Nephron progenitor cell (in vitro differentiated cells): ENCODE measurements around the gene ZNF74.

Experiments
- DNase-seq: peaks from one replicate; pipeline ENCODE4 v3.0.0; 2021
- H3K27ac Mint-ChIP-seq: 2 replicates; pipeline ENCODE4 v1.8.0; 2021; ENCODE audit warnings: mild to moderate bottlenecking, moderate library complexity, mixed read lengths
- H3K27me3 Mint-ChIP-seq: 2 replicates; pipeline ENCODE4 v1.8.0; 2021; ENCODE audit warnings: mild to moderate bottlenecking, low read depth, mixed read lengths; ENCODE audit not compliant: poor library complexity
- H3K36me3 Mint-ChIP-seq: 2 replicates; pipeline ENCODE4 v1.8.0; 2021; ENCODE audit warnings: low read depth, mixed read lengths
- H3K4me1 Mint-ChIP-seq: 2 replicates; pipeline ENCODE4 v1.8.0; 2021; ENCODE audit warnings: mixed read lengths
- H3K4me3 Mint-ChIP-seq: 2 replicates; pipeline ENCODE4 v1.8.0; 2021; ENCODE audit warnings: mild to moderate bottlenecking, moderate library complexity, mixed read lengths
- H3K9me3 Mint-ChIP-seq: 2 replicates; pipeline ENCODE4 v1.8.0; 2021; ENCODE audit warnings: mild to moderate bottlenecking, moderate library complexity, mixed read lengths
- CTCF ChIP-seq: fragments of 200-600 bp; sonication (generic); IDR thresholded peaks from 2 replicates; pipeline ENCODE4 v1.5.0; 2021; ENCODE audit warnings: antibody characterized with exemption

ZNF74 gene

GRCh38 chr22:20439928-20440575 is 46.1 kb downstream of the ZNF74 start:
- TF ChIP-seq CTCF: no peak
- Mint-ChIP-seq H3K36me3 (peaks cover 19% of the 10 kb centered on the region), H3K4me1 (peaks cover 27% of the 10 kb centered on the region), H3K4me3 (no peak overlapping the region), H3K9me3 (no peaks in the 10 kb centered on the region), H3K27ac (no peak overlapping the region), H3K27me3 (peaks cover 44% of the 10 kb centered on the region)
- no peak for DNase-seq

- peaks cover 18% of the 10 kb centered on the region for H3K4me1 Mint-ChIP-seq
- no peak for TF ChIP-seq CTCF
- peaks cover 21% of the 10 kb centered on the region for H3K36me3 Mint-ChIP-seq
- peaks cover 35% of the 10 kb centered on the region for H3K27me3 Mint-ChIP-seq
- no peak overlapping the region for H3K27ac Mint-ChIP-seq
- no peak overlapping the region for H3K4me3 Mint-ChIP-seq
- no peaks in the 10 kb centered on the region for H3K9me3 Mint-ChIP-seq
- DNase-seq: no peak
Measured at GRCh38 chr22:20440637-20441591, 47.0 kb downstream of the ZNF74 start.

DNA sequence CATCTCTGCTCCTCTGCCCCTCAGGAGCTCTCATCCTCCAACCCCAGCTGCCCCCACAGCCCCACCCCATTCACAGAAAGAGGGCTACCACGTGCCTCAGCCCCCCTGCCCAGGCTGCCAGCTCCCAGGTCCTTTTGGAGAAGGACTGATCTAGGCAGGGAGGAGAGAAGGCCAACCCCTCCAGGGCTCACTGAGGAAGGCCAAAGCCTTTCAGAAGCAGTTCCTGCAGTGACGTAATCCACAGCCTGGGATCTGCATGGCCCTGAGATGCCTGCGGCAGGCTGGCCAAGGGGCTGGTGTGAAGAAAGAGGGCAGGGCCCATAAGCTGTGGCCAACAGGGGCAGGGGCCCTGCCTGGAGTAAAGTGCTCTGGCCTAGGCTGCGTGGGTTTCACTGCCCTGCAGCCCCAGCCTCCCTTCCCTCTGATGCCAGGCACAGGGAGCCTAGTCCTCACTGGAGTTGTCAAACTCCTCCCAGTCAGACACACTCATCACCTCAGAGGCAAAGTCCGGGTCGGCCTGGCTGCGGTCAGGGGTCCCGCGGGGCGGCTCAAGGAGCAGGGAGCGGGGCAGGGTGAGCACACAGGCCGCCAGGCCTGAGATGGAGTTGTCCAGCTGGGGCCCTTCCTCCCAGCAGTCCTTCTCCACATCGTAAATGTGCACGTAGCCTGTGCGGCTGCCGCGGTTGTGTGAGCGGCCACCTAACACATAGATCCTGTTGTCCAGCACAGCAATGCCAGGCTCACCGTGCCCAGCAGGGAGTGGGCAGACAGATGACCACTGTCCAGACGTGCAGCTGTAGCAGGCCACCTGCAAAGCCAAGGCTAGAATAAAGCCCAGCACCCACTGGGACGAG is 47.9 kb downstream of the ZNF74 start:
- Mint-ChIP-seq H3K27me3 (peaks cover 30% of the 10 kb centered on the region), H3K27ac (no peak overlapping the region), H3K36me3 (peaks cover 30% of the 10 kb centered on the region), H3K9me3 (no peaks in the 10 kb centered on the region), H3K4me1 (peaks cover 16% of the 10 kb centered on the region), H3K4me3 (no peak overlapping the region)
- no peak for TF ChIP-seq CTCF
- DNase-seq: no peak

DNA sequence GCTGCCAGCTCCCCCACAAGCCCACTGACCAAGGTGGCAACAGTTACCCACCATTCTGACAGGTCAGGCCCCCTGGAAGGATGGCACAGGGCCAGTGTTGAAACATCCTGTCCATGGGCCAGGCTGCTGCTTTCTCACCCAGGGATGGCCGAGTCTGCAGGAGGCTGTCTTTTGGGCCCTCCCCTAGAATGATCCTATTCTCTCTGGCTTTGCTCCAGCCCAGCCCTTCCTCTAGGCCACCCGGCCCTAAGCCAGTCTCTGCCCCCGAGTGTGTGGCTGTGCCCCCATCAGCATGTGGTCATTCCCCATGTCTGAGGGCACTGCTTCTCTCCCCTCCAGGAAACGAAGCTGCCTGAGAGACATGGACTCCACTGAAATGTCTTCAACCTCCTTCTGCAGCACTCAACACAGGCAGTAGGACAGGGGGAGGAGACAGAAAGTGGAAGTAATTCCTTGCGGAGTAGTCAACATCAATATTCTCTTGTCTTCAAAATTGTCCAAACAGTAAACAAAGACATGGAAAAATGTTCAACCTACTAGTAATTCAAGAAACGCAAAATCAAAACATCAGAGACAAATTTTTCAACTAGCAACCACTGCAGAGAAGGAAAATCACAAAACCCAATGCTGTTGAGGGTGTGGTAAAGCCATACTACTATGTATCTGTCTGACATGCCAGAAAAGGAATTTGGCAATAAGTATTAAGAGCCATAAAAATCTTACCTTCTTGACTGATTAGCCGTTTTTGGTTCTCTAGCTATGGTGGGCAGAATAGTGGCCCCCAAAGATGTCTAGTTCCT is 48.7 kb downstream of the ZNF74 start:
- peaks cover 12% of the 10 kb centered on the region for H3K4me1 Mint-ChIP-seq
- H3K27ac Mint-ChIP-seq: no peak overlapping the region
- no peaks in the 10 kb centered on the region for H3K9me3 Mint-ChIP-seq
- H3K4me3 Mint-ChIP-seq: no peak overlapping the region
- DNase-seq: no peak
- no peak for TF ChIP-seq CTCF
- peaks cover 33% of the 10 kb centered on the region for H3K36me3 Mint-ChIP-seq
- peaks cover 25% of the 10 kb centered on the region for H3K27me3 Mint-ChIP-seq

- DNase-seq: no peak
Measured at GRCh38 chr22:20444325-20444724, 50.4 kb downstream of the ZNF74 start.

More at GRCh38 chr22:20444325-20444724, 50.4 kb downstream of the ZNF74 start:
- peaks cover 3% of the 10 kb centered on the region for H3K4me1 Mint-ChIP-seq
- H3K9me3 Mint-ChIP-seq: no peaks in the 10 kb centered on the region
- no peak overlapping the region for H3K27ac Mint-ChIP-seq
- peaks cover 12% of the 10 kb centered on the region for H3K27me3 Mint-ChIP-seq
- H3K4me3 Mint-ChIP-seq: no peak overlapping the region
- peaks cover 33% of the 10 kb centered on the region for H3K36me3 Mint-ChIP-seq
- TF ChIP-seq CTCF: no peak
